Gastroesophageal sphincter (tissue), 4 donors: ENCODE data around the gene DIABLO. TPM values are rescaled to one million over a fixed set of nuclear protein-coding genes. Genes with fewer than 3 reads are reported as not detected.

ENCODE experiments used
- ATAC-seq: fragments of 150-250 bp; one replicate; pipeline ENCODE4 v1.9.1; 2016; ENCODE audit warnings: mild to moderate bottlenecking, moderate library complexity
- H3K27ac ChIP-seq, 4 donors: fragments of 200-600 bp; sonication (generic) in 3 of 4; 1 replicate in 3 of 4; 2 replicates in 1 of 4; pipeline ENCODE4 v1.5.1; 2016 to 2019
- H3K27me3 ChIP-seq: fragments of 200-600 bp; sonication (generic); one replicate; pipeline ENCODE4 v1.5.1; 2019
- H3K36me3 ChIP-seq, 2 donors: fragments of 200-600 bp; sonication (generic); one replicate each; pipeline ENCODE4 v1.5.1; 2019; ENCODE audit warnings: control low read depth in 1 of 2
- H3K4me1 ChIP-seq, 3 donors: fragments of 200-600 bp; sonication (generic); 1 replicate in 2 of 3; 2 replicates in 1 of 3; pipeline ENCODE4 v1.5.1; 2016 to 2019; ENCODE audit warnings: control low read depth in 2 of 3
- H3K4me3 ChIP-seq, 2 donors: fragments of 200-600 bp; sonication (generic); one replicate each; pipeline ENCODE4 v1.5.1; 2019; ENCODE audit warnings: mild to moderate bottlenecking in 1 of 2, moderate library complexity in 1 of 2
- H3K9me3 ChIP-seq, 3 donors: fragments of 200-600 bp; sonication (generic); one replicate each; pipeline ENCODE4 v1.5.1; 2017 to 2019; ENCODE audit warnings: control low read depth in 2 of 3
- EP300 ChIP-seq: sonication (generic); formaldehyde crosslinking; IDR thresholded peaks from one replicate; pipeline ENCODE4 v1.6.1; 2017; ENCODE audit warnings: antibody characterized with exemption, mild to moderate bottlenecking
- POLR2A ChIP-seq, 2 donors: fragments of 450-650 bp; IDR thresholded peaks; one replicate each; pipeline ENCODE4 v1.6.1; 2017; ENCODE audit warnings: antibody characterized with exemption in 2 of 2, mild to moderate bottlenecking in 2 of 2, moderate library complexity in 1 of 2
- POLR2AphosphoS5 ChIP-seq: sonication (generic); formaldehyde crosslinking; IDR thresholded peaks from one replicate; pipeline ENCODE4 v1.6.1; 2017; ENCODE audit warnings: antibody characterized with exemption
- WGBS, 2 donors: methylation state at CpG; one replicate each; pipeline ENCODE4 v1.1.5; 2018; ENCODE audit warnings: low coverage in 1 of 2; 5-methylcytosine and 5-hydroxymethylcytosine counted together
- total RNA-seq, 4 donors: library from RNA; depleted of rRNA; stranded (reverse); fragments of >200 nt; gene quantifications; one replicate each; pipeline ENCODE4 v1.1.0, GENCODE V29; 2016
- TF ChIP-seq, protein P1 (sequence below), 4 experiments: fragments of 200-600 bp in 2 of 4; fragments of 450-650 bp in 2 of 4; sonication (generic) in 1 of 4; IDR thresholded peaks; one replicate each; pipeline ENCODE4 v1.5.1; 2017 to 2019; ENCODE audit warnings: antibody characterized with exemption in 4 of 4, mild to moderate bottlenecking in 2 of 4, moderate library complexity in 2 of 4

Gene DIABLO
- total RNA-seq, 4 donors from 2014 or later = 35.8 to 45.3 (median 38.3) TPM

DNA sequence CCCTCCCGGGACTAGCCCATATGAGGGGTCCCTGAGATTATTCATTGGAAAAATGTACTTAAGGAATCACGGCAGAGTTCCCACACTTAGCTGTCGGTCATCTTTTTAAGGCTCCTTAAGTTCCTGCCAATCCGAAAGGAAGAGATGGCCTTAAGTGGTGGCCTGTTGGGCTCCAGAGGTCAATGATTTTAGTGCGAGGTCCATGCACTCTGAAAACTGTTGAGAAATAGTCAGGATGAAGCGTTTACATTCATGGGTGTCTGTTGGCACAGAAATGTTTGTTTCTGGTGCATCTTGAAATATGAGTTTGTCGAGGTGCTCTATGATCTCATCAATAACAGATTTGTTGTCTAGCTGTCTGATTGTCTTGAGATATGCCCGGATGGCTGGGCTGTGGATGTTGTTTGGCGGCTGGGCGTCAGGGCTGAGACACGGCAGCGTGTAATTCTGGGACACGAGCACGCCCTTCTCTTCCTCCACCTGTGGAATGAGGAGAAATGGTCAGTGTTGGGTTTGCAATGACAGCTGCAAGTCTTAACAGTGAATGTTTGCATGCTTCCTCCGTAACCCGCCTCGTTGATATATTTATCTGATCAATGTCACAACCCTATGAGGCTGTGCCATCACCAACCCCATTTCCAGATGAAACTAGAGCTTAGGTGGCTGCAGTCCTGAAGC lies 53.5 kb downstream of the DIABLO start:
- Histone ChIP-seq H3K9me3 (no peaks in the 10 kb centered on the region), H3K27ac (no peak overlapping the region), H3K4me3 (no peak overlapping the region), H3K36me3 (no peaks in the 10 kb centered on the region), H3K27me3 (peaks cover 15% of the 10 kb centered on the region), H3K4me1 (no peaks in the 10 kb centered on the region)
- TF ChIP-seq POLR2A (IDR thresholded peaks at IDR 0.05) (no peak), POLR2AphosphoS5 (no peak)
- ATAC-seq = no peak
- WGBS, 2 donors = 45 to 65% methylated on average over 4 to 17 of the region's 17 CpGs

GRCh38 chr12:122171399-122171798 lies 54.5 kb downstream of the DIABLO start:
- WGBS, 2 donors = 77 to 90% methylated on average over 4 to 5 of the region's 5 CpGs
- no peaks in the 10 kb centered on the region for H3K9me3 ChIP-seq

GRCh38 chr12:122168492-122168891 lies 57.4 kb downstream of the DIABLO start:
- Histone ChIP-seq H3K27me3 (peaks cover 19% of the 10 kb centered on the region), H3K27ac (no peak overlapping the region), H3K4me3 (no peak overlapping the region), H3K36me3 (no peaks in the 10 kb centered on the region), H3K9me3 (no peaks in the 10 kb centered on the region), H3K4me1 (no peaks in the 10 kb centered on the region)
- no peak for ATAC-seq
- 94 to 100% methylated on average over 1 to 3 of the region's 3 CpGs for WGBS, 2 donors
- no peak for TF ChIP-seq EP300
- no peak for TF ChIP-seq POLR2A (IDR thresholded peaks at IDR 0.05)
- TF ChIP-seq POLR2AphosphoS5 = no peak
- TF ChIP-seq, protein P1, sequence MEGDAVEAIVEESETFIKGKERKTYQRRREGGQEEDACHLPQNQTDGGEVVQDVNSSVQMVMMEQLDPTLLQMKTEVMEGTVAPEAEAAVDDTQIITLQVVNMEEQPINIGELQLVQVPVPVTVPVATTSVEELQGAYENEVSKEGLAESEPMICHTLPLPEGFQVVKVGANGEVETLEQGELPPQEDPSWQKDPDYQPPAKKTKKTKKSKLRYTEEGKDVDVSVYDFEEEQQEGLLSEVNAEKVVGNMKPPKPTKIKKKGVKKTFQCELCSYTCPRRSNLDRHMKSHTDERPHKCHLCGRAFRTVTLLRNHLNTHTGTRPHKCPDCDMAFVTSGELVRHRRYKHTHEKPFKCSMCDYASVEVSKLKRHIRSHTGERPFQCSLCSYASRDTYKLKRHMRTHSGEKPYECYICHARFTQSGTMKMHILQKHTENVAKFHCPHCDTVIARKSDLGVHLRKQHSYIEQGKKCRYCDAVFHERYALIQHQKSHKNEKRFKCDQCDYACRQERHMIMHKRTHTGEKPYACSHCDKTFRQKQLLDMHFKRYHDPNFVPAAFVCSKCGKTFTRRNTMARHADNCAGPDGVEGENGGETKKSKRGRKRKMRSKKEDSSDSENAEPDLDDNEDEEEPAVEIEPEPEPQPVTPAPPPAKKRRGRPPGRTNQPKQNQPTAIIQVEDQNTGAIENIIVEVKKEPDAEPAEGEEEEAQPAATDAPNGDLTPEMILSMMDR (IDR thresholded peaks at IDR 0.05) = no peak

More at GRCh38 chr12:122171399-122171798, 54.5 kb downstream of the DIABLO start:
- Histone ChIP-seq H3K4me3 (no peak overlapping the region), H3K4me1 (no peaks in the 10 kb centered on the region), H3K27me3 (peaks cover 19% of the 10 kb centered on the region), H3K27ac (no peak overlapping the region), H3K36me3 (no peaks in the 10 kb centered on the region)
- TF ChIP-seq EP300 (no peak), POLR2AphosphoS5 (no peak), POLR2A (IDR thresholded peaks at IDR 0.05) (no peak)
- TF ChIP-seq, protein P1 (IDR thresholded peaks at IDR 0.05) = no peak
- no peak for ATAC-seq

GRCh38 chr12:122167356-122167925 lies 58.4 kb downstream of the DIABLO start:
- Histone ChIP-seq H3K36me3 (no peaks in the 10 kb centered on the region), H3K27me3 (peaks cover 19% of the 10 kb centered on the region), H3K9me3 (no peaks in the 10 kb centered on the region), H3K4me1 (no peaks in the 10 kb centered on the region), H3K27ac (no peak overlapping the region), H3K4me3 (no peak overlapping the region)
- TF ChIP-seq POLR2AphosphoS5 (no peak), EP300 (no peak), POLR2A (IDR thresholded peaks at IDR 0.05) (no peak)
- TF ChIP-seq, protein P1 (IDR thresholded peaks at IDR 0.05) = no peak
- 68 to 80% methylated on average over 7 to 9 of the region's 10 CpGs for WGBS, 2 donors
- ATAC-seq = no peak

- ATAC-seq = no peak
- no peaks in the 10 kb centered on the region for H3K4me1 ChIP-seq
- no peak for TF ChIP-seq EP300
- TF ChIP-seq POLR2A (IDR thresholded peaks at IDR 0.05) = no peak
- TF ChIP-seq POLR2AphosphoS5 = no peak
- TF ChIP-seq, protein P1 (IDR thresholded peaks at IDR 0.05) = no peak
- no peaks in the 10 kb centered on the region for H3K36me3 ChIP-seq
- no peak overlapping the region for H3K27ac ChIP-seq
- peaks cover 17% of the 10 kb centered on the region for H3K27me3 ChIP-seq
- 76 to 89% methylated on average over 9 to 15 of the region's 22 CpGs for WGBS, 2 donors
- no peaks in the 10 kb centered on the region for H3K9me3 ChIP-seq
- no peak overlapping the region for H3K4me3 ChIP-seq
These were observed 59.2 kb downstream of the DIABLO start for GRCh38 chr12:122166422-122167349.
